ENCODE data around the gene CMAS. TPM values are rescaled to one million over a fixed set of nuclear protein-coding genes. Genes with fewer than 3 reads are reported as not detected.

The CMAS gene
- total RNA-seq, 1 experiment from 2014 or later, result 36.1 TPM

- DNase-seq (ENCODE audit: low read depth, low spot score) (no peak), ATAC-seq (no peak)
- peaks cover 16% of the 10 kb centered on the region for H3K79me2 ChIP-seq (ENCODE audit: insufficient read depth, low read length)
- intact Hi-C loops (cut with micrococcal nuclease), result no loop called here
- H3K36me3 ChIP-seq (ENCODE audit: control insufficient read depth in 1 of 2, insufficient read depth in 2 of 2, low read length in 2 of 2), result no peaks in the 10 kb centered on the region
- H3K27ac ChIP-seq (ENCODE audit: low read depth, low read length), result no peak overlapping the region
- H3K4me1 ChIP-seq (ENCODE audit: control insufficient read depth in 1 of 2, insufficient read depth in 2 of 2, low read length in 2 of 2), result peaks cover 0 to 4% of the 10 kb centered on the region in 2 experiments; a peak in 1 of 4 replicates
- H4K20me1 ChIP-seq (ENCODE audit: insufficient read depth), result no peaks in the 10 kb centered on the region
- POLR2A ChIA-PET, result no interaction called here
- no peaks in the 10 kb centered on the region for H3K9me2 ChIP-seq (ENCODE audit: insufficient read depth)
- H3K9me3 ChIP-seq (ENCODE audit: control insufficient read depth in 1 of 2, insufficient read depth in 1 of 2, low read depth in 1 of 2, low read length in 2 of 2), result no peaks in the 10 kb centered on the region
- no peak overlapping the region for H3K4me2 ChIP-seq (ENCODE audit: low read length)
- H3K4me3 ChIP-seq (replicated peaks in 1 of 2; ENCODE audit: low read depth in 1 of 2, low read length in 2 of 2), result no peak overlapping the region
- CTCF ChIA-PET, result no interaction called here
- TF ChIP-seq ZFX (IDR thresholded peaks at IDR 0.05) (no peak), CTCF (IDR thresholded peaks at IDR 0.05 in 2 of 3, conservative IDR thresholded peaks at IDR 0.05 in 1 of 3; ENCODE audit: borderline replicate concordance in 1 of 3, insufficient read depth in 1 of 3, low read depth in 2 of 3, low read length in 2 of 3) (no peak), YY1 (IDR thresholded peaks at IDR 0.05; ENCODE audit: extremely low read depth, insufficient replicate concordance, low read depth, low read length) (no peak), ZBTB33 (IDR thresholded peaks at IDR 0.05; ENCODE audit: extremely low read depth, insufficient replicate concordance, low read length) (no peak)
- no peak overlapping the region for H3K9ac ChIP-seq (ENCODE audit: low read length)
- BruUV-seq (replicated peaks), result no TSS peak
- RAD21 ChIA-PET (ENCODE audit: low non-redundant PET in 1 of 2, low total read pairs in 2 of 2, uncharacterized antibody in 2 of 2, unreplicated experiment in 2 of 2), result no interaction called here
- no peaks in the 10 kb centered on the region for H3K27me3 ChIP-seq (ENCODE audit: insufficient read depth, low read length)
- H2AFZ ChIP-seq (ENCODE audit: low read depth, low read length, poor library complexity, severe bottlenecking), result no peak overlapping the region
These were observed 2.9 kb upstream of the CMAS start for GRCh38 chr12:22042976-22043669.

All from HCT116 (cell line).